Endothelial cell of umbilical vein (primary cell): Measurements from ENCODE around the gene FBXO45. TPM values are rescaled to one million over a fixed set of nuclear protein-coding genes. Genes with fewer than 3 reads are reported as not detected.
A peak's percentile ranks its signal among the peaks of the same experiment; 100 is the strongest.

Experiments
- BruUV-seq: library from RNA; stranded (reverse); fragments of 400-500 nt; replicated peaks from 2 replicates; lab custom pipeline; 2021; lab: Mats Ljungman, UMichigan
- CTCF ChIA-PET: fragments of 300-600, 350-600 bp; sonication (Branson Sonifier 250); formaldehyde crosslinking; loops from one replicate; lab custom pipeline; 2021; ENCODE audit warnings: antibody characterized with exemption, inconsistent platforms; lab: Charles Lee
- POLR2A ChIA-PET: fragments of 300-600, 350-600 bp; sonication (Branson Sonifier 250); formaldehyde crosslinking; loops from one replicate; lab custom pipeline; 2021; ENCODE audit warnings: antibody characterized with exemption, inconsistent platforms; lab: Charles Lee
- DNase-seq: peaks from one replicate; pipeline ENCODE4 v3.0.0-alpha.2; 2011; ENCODE audit warnings: low read depth, low spot score
- FAIRE-seq: peaks from 2 replicates; lab custom pipeline; 2011; peaks lifted over from hg19 to GRCh38; lab: Jason Lieb, UNC
- H2AFZ ChIP-seq: 2 replicates; pipeline ENCODE4 v1.6.0; 2012; ENCODE audit warnings: low read depth, low read length, control low read depth, inconsistent platforms
- H3K27ac ChIP-seq: 2 replicates; pipeline ENCODE4 v1.5.1; 2011; ENCODE audit warnings: low read depth, mild to moderate bottlenecking, control low read depth, low read length, moderate library complexity; ENCODE audit not compliant: insufficient read depth
- H3K27me3 ChIP-seq, 2 experiments: 2 replicates each; pipeline versions ENCODE4 v1.6.0 to v1.6.1; 2011; ENCODE audit warnings: low read length in 2 of 2, mixed read lengths in 1 of 2; ENCODE audit not compliant: control insufficient read depth in 2 of 2, insufficient read depth in 2 of 2
- H3K36me3 ChIP-seq, 2 experiments: 2 replicates in 1 of 2; 3 replicates in 1 of 2; pipeline ENCODE4 v1.5.1; 2011; ENCODE audit warnings: low read length in 2 of 2, mild to moderate bottlenecking in 1 of 2, moderate library complexity in 1 of 2; ENCODE audit not compliant: control insufficient read depth in 2 of 2, insufficient read depth in 2 of 2; ENCODE audit errors: extremely low read depth in 1 of 2
- H3K4me1 ChIP-seq: 3 replicates; pipeline ENCODE4 v1.5.1; 2011; ENCODE audit warnings: mild to moderate bottlenecking, low read length; ENCODE audit not compliant: control insufficient read depth, insufficient read depth; ENCODE audit errors: extremely low read depth
- H3K4me2 ChIP-seq: 2 replicates; pipeline ENCODE4 v1.6.1; 2011; ENCODE audit warnings: low read length, control low read depth, mixed read lengths; ENCODE audit not compliant: insufficient read depth
- H3K4me3 ChIP-seq, 3 experiments: fragments of 200-600 bp in 1 of 3; sonication (generic), shearing (Covaris generic) in 1 of 3; replicated peaks in 1 of 3; 2 replicates each; pipeline ENCODE4 v1.5.1; 2011 to 2016; ENCODE audit warnings: control low read depth in 3 of 3, low read length in 3 of 3, mild to moderate bottlenecking in 2 of 3, inconsistent platforms in 1 of 3, low read depth in 1 of 3, moderate library complexity in 1 of 3; ENCODE audit not compliant: insufficient read depth in 1 of 3
- H3K79me2 ChIP-seq: 2 replicates; pipeline ENCODE4 v1.6.0; 2012; ENCODE audit warnings: low read length, inconsistent platforms; ENCODE audit not compliant: control insufficient read depth, insufficient read depth
- H3K9ac ChIP-seq: replicated peaks from 2 replicates; pipeline ENCODE3; 2011; ENCODE audit warnings: low read length, control low read depth; ENCODE audit not compliant: insufficient read depth; ENCODE audit errors: extremely low read depth
- H3K9me1 ChIP-seq: replicated peaks from 3 replicates; pipeline ENCODE4 v1.6.0; 2011; ENCODE audit warnings: mild to moderate bottlenecking, low read length; ENCODE audit not compliant: control insufficient read depth, insufficient read depth; ENCODE audit errors: extremely low read depth
- H3K9me3 ChIP-seq: replicated peaks from 2 replicates; pipeline ENCODE4 v1.5.1; 2012; ENCODE audit warnings: low read length, inconsistent platforms; ENCODE audit not compliant: control insufficient read depth, insufficient read depth
- H4K20me1 ChIP-seq: replicated peaks from 2 replicates; pipeline ENCODE3; 2011; ENCODE audit warnings: mild to moderate bottlenecking, low read length; ENCODE audit not compliant: control insufficient read depth, insufficient read depth; ENCODE audit errors: extremely low read depth
- CTCF ChIP-seq, 2 donors: IDR thresholded peaks; 1 replicate in 1 of 2; 2 replicates in 1 of 2; pipeline ENCODE4 v1.5.1; 2011; ENCODE audit warnings: low read length in 2 of 2, mild to moderate bottlenecking in 2 of 2, moderate library complexity in 2 of 2, control low read depth in 1 of 2, inconsistent platforms in 1 of 2, low read depth in 1 of 2; ENCODE audit not compliant: insufficient read depth in 1 of 2; ENCODE audit errors: extremely low read depth in 1 of 2
- EZH2 ChIP-seq: IDR thresholded peaks from 2 replicates; pipeline ENCODE4 v1.6.1; 2012; ENCODE audit warnings: borderline replicate concordance, low read depth, mild to moderate bottlenecking, moderate library complexity, low read length, inconsistent platforms; ENCODE audit not compliant: severe bottlenecking
- POLR2A ChIP-seq: IDR thresholded peaks from 2 replicates; pipeline ENCODE4 v1.6.1; 2012; ENCODE audit warnings: low read depth, mild to moderate bottlenecking, control low read depth, low read length
- POLR2AphosphoS5 ChIP-seq: IDR thresholded peaks from 2 replicates; pipeline ENCODE4 v1.6.1; 2012; ENCODE audit warnings: low read depth, mild to moderate bottlenecking, control low read depth, low read length, moderate library complexity; ENCODE audit not compliant: insufficient read depth
- dilution Hi-C: fragments of 300-500 bp; cut with MboI; formaldehyde crosslinking; loops from one replicate; pipeline ENCODE4 v1.15.0; 2019; ENCODE audit warnings: low sequenced_read_pairs; ENCODE audit not compliant: extremely low pct_ligation_motif_present
- intact Hi-C: fragments of 100-400 bp; cut with micrococcal nuclease; formaldehyde crosslinking; loops from one replicate; pipeline ENCODE4 v1.10.0; 2022
- polyA plus RNA-seq, 4 experiments: library from polyadenylated mRNA; depleted of rRNA in 3 of 4; stranded (reverse) in 3 of 4; unstranded in 1 of 4; fragments of >200 nt; gene quantifications; 2 replicates each; pipeline versions ENCODE4 v1.2.1 to v1.2.3, GENCODE V29; 2011 to 2012; ENCODE audit warnings: missing spikeins in 1 of 4
- total RNA-seq: library from RNA; stranded (reverse); gene quantifications from 2 replicates; pipeline ENCODE4 v1.2.3, GENCODE V29; 2021

Gene FBXO45
- total and polyA plus RNA-seq, 2 donors (not counting 3 experiments of a cell fraction or from before 2014, with no cell fraction given): 3.5 to 12.4 TPM

GRCh38 chr3:196537319-196537984 lies 31.0 kb upstream of the FBXO45 start:
- BruUV-seq: no TSS peak
- H3K27ac ChIP-seq: no peak overlapping the region
- ChIA-PET CTCF (interaction anchor here (0.6 to 2.9 kb wide), 7 partner anchors 9 to 157 kb away, joined by 3 to 16 read pairs (median 3); no protein-coding TSS in a partner anchor), POLR2A (no interaction called here)
- no peaks in the 10 kb centered on the region for H3K79me2 ChIP-seq
- no peak for TF ChIP-seq POLR2A
- no peak for TF ChIP-seq POLR2AphosphoS5
- TF ChIP-seq CTCF (IDR thresholded peaks at IDR 0.05; ENCODE audit: extremely low read depth in 1 of 2, insufficient read depth in 1 of 2, low read depth in 1 of 2, low read length in 2 of 2): peak; percentile 45 to 48
- no peak for TF ChIP-seq EZH2
- no peaks in the 10 kb centered on the region for H3K9me1 ChIP-seq
- FAIRE-seq: peak; percentile 18
- intact Hi-C loops: loop anchor here (1.0 kb wide), 1 partner anchor 147 kb away; no protein-coding TSS in a partner anchor
- H3K9me3 ChIP-seq: no peaks in the 10 kb centered on the region
- no peak overlapping the region for H3K9ac ChIP-seq
- no peaks in the 10 kb centered on the region for H4K20me1 ChIP-seq
- H3K4me1 ChIP-seq: peaks cover 4% of the 10 kb centered on the region
- H3K4me2 ChIP-seq: no peak overlapping the region
- dilution Hi-C loops: no loop called here
- H3K27me3 ChIP-seq: no peaks in the 10 kb centered on the region
- H2AFZ ChIP-seq: no peak overlapping the region
- no peak for DNase-seq
- H3K36me3 ChIP-seq: no peaks in the 10 kb centered on the region
- no peak overlapping the region for H3K4me3 ChIP-seq
